Stimulated activated CD4-positive, alpha-beta T cell treated with anti-CD3 and anti-CD28 coated beads, Interleukin-12 subunit alpha, Interleukin-12 subunit beta, amount 100 ng/mL, for 24 hours (primary cell): ENCODE results near the gene VGLL3.
"Not testable (repeated sequence)": the region's sequence is repeated elsewhere in the genome, so short reads cannot be mapped to it uniquely, and the experiment has no call there.

Experiments used
- DNase-seq, 2 experiments: peaks; one replicate each; pipeline ENCODE4 v3.0.0-alpha.2; 2020; ENCODE audit warnings: low read depth in 2 of 2

Gene VGLL3, protein sequence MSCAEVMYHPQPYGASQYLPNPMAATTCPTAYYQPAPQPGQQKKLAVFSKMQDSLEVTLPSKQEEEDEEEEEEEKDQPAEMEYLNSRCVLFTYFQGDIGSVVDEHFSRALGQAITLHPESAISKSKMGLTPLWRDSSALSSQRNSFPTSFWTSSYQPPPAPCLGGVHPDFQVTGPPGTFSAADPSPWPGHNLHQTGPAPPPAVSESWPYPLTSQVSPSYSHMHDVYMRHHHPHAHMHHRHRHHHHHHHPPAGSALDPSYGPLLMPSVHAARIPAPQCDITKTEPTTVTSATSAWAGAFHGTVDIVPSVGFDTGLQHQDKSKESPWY

DNA sequence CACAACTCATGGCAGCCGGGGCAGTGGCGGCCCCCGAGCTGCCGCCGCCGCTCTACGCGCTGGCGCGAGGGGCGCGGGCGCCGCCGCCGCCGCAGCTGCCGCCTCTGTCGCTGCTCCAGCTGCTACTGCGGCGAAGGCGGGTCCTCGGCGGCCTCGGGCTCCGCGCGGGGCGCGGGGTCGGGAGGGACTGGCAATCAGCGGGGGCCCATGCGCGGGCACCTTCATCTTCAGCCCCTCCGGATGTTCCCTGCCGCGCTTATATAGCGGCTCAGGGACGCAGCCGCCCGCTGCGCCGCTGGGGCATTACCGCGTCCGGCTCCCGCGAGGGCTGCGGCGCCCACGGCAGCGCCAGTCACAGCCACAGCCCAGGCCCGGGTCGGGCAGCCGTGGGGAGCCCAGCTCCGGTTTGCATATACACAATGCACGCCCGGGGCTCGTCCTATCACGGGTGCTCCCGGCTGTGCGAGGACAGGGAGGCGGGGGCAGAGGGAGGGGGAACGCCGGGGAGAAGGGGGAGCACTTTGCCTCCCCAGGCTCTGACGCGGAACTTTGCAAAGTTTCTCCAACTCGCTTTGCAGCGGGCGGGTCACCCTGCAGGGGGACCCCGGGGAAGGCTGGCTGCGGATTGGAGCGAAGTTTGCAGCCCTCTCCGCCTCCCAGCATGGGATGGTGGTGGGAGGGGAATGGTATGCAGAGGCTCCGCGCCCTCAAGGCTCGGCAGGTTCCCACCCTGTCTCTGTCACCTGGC lies at the start of gene VGLL3:
Gene VGLL3, minus strand, starts transcription at position 416 of the 748 bp plus-strand sequence. Its CDS starts 406 bp downstream, at position 10.
- no peak for DNase-seq

DNA sequence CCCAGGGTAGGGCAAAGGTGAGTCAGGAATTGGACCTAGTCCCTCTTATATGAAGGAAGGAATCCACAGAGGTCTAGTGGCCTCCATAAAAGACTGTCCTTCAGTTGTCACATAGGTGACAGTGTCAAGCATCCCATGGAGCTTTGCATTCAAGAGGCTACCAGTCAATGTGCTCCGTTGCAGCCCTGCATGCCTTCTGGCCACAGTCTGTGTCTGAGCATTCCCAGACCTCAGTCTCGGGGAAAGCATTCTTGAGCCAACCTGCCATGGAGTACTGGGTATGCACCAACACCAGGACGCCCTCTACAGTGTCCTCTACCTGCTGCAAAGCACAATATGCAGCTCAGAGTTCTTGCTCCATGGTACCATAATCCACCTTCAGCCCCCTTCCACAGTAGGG lies 46.7 kb upstream of the VGLL3 start:
- no peak for DNase-seq

DNA sequence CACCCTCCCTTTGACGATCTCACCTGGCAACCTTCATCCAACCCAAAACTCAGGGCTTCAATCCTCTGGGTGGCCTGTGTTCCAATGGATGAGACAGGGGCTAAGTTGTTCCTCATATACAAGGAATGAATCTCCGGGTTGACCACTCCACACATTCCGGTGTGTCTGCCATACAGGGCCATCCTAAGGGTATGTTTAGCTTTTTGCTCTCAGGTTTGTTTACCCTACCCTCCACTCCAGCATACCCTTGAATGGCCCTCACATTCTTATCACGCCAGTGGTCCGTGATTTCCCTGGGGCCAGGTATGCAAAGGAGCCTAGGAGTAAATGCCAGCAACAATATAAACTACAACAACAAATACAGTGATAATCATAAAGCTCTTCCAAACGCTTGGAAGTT lies 45.7 kb upstream of the VGLL3 start:
- no peak for DNase-seq

DNA sequence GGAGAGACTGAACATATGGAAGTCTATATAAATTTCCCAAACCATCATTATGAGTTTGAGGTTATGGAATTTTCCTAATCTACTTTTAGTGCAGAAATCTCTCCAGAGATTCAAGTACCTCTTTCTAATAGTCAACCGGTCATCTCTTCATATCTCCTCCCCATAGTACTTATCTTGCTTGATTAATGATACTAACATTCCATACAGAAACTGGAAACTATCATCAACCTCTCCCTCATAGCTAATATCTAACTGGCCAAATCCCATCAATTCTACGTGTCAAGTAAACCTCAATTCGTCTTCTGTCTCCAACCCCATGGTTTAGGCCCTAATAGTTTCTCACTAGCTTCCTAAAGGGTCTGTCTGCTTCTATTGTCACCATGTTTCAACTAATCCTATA lies 44.4 kb upstream of the VGLL3 start:
- no peak for DNase-seq

DNA sequence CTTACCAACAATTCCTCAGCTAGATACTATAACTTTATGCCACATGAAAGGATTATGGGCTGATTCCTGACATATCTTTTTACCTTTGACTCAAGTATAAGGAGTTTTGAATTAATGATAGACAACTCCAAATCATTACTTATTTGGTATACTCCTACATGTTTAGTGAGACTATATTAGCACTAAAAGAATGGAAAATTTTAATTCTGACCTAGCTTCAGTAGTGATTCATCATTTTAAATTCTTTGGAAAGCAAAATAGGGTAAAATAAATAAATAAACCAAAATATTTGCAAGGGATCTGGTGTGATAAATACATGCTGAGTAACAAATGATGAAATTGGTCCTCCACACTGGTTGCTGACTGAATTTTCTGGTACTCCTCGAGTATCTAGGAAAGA lies 42.3 kb upstream of the VGLL3 start:
- DNase-seq: no peak

DNA sequence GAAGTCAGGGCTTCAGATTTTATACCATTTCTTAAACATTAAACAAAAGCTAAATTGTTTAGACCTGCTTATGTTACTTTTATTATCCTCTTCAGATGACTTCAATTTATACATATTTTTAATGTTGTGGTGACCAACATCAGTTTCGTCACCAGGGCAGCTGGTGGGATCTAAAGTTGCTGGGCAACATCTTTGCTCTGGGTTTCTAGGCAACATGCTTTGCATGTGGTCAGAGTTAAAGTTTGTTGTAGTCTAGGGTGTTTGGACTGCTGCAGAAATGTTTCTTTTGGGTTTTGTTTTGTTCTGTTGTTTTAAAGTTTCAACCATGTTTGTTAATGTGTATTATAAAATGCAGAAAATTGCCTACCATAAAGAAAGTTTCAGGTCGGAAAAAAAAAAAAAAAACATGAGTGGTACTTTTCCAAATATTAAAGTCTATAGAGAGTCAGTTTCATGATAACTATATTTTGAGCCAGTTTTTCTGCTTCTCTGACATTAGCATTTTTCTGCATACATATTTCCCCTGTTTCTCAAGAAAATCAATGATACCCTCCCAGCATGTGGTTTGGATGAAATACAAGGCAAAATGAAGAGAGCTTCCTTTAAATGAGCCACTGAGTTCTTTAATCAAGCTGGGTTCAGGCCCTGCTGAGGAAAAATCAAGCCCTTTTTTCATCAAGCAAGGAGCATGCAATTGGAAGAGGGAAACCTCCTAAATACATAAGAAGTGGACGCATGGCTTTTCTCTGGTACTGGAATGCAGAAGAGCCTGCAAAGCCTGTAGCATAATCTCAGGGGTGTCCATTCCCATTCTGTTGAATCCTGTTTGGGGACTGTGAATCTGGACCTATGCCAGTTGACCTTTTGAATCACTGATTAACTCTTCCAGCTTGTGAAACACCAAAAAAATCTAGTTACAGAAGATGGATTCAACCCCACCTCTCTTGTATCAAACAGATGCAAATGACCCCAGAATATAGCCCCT lies 35.0 kb upstream of the VGLL3 start:
- DNase-seq: no peak

DNA sequence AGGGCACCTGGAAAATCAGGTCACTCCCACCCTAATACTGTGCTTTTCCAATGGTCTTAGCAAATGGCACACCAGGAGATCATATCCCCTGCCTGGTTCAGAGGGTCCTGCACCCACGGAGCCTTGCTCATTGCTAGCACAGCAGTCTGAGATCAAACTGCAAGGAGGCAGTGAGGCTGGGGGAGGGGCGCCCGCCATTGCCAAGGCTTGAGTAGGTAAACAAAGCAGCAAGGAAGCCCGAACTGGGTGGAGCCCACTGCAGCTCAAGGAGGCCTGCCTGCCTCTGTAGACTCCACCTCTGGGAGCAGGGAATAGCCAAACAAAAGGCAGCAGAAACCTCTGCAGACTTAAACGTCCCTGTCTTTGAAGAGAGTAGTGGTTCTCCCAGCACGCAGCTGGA lies 26.4 kb upstream of the VGLL3 start:
- not testable (repeated sequence) for DNase-seq

DNA sequence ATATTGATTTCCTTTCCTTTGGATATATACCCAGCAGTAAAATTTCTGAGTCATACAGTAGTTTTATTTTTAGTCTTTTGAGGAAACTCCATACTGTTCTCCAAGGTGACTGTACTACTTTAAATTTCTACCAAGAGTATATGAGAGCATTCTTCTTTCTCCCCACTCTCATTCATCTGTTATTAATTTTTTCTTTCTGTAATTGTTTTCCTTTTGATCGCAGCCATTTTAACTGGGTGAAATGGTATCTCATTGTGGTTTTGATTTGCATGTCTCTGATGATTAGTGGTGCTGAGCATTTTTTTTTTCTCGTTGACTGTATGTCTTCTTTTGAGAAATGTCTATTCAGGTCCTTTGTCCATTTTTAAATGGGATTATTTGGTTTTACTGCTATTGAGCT lies 18.3 kb upstream of the VGLL3 start:
- DNase-seq: no peak

DNA sequence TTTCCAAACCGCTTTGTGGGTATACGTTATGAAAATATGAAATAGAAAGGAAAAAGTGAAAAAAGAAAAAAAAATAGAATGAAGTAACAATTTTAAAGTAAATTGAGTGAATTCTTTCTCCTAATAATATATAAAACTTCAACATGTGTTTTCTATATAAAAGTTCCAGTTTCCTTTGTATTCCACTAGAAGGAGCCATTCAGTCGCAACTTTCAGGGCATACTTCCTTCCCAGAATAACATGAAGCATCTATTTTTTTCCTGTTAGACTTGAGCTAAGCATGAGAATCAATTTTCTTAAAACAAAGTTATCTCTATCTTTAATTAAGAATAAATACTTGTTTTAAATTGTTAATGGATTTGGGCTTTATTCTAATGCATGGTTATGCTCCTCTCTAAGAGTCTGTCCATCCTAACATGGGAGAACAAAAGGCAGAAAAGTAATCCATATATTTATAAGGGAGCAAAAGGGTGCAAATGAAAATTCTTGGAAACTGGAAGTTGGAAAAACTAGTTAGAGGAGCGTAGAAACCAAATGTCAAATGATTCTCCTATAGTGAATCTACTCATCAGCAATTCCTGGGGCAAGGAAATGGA lies 16.0 kb upstream of the VGLL3 start:
- DNase-seq: no peak

DNA sequence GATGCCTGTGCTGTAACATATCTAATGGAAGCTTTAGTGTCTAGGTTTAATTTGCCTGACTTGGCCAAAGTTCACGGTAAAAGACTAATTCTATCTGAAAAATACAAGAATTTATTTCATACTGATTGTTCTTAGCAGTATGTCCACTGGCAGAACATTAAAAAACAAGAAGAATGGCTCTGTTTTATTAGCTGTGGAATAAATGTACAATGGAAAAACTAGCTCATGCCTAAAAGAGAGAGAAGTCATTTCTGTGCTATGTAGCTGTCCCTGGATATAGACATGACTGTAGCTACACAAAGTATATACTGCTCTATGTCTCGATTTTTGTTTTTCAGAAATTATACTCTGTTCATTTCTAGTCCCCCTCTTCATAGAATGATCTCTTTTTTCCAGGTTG lies 13.9 kb upstream of the VGLL3 start:
- DNase-seq: no peak

DNA sequence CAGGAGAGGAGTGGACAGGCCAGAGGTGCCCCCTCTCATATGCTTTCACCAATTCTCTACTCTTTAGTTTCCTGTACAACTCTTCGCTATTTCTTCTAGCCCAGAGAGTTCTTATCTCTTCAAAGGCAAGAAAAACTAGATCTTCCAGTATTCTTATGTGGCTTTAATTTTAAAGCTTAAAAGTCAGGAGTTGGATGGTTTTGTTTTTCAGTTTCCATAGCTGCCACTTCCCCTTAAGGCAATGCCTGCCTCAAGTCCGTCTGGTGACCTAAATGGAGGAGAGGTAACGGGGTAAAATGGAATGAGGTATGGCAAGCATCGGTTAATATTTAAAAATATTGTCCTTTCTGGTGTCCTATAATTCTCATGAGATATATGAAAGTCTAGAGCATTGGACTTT lies 11.4 kb upstream of the VGLL3 start:
- no peak for DNase-seq

DNA sequence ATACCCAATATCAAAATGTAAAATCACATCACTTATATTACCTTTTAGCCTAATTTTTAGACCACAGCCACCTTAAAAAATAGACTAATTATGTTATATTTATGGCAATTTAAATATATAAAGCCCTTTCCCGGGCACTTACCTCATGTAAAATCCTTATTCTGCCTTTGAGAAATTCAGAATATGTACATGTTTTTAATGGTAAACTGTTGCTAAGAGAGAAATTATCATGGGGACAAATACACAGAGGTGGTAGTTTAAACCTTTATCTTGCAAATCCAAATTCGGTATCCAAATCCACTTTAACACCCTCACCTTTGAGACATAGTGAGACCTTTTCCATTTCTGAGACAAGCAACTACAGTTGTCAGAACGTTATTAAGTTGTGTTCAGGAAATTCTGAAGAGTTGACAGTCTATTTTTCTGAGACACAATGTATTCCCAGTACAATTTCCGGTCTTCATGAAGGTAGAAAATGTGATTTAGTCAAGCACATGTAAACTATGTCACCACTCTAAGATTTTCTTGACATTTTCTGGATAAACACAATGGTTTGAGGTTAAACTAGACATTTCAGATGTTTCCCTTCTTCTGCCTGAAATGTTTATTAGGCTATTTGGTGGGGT lies 10.6 kb upstream of the VGLL3 start:
- DNase-seq: no peak

DNA sequence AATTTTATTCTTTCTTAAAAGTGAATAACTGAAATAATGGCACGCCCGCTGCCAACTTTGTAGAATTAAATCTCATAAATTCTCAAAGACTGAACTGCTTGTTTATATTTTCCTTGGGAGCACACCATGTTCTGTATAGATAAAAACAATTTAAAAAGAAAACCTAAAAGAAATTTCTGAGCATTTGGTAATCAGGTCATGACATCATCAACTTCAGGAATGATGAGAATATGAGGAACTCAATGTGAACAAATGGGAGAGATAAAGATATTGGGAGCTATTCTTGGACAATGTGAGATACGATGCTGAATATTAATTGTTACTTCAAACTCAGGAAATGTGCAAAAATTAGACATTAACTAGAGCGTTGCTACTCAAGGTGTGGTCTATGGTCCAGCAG lies 10.0 kb upstream of the VGLL3 start:
- no peak for DNase-seq

DNA sequence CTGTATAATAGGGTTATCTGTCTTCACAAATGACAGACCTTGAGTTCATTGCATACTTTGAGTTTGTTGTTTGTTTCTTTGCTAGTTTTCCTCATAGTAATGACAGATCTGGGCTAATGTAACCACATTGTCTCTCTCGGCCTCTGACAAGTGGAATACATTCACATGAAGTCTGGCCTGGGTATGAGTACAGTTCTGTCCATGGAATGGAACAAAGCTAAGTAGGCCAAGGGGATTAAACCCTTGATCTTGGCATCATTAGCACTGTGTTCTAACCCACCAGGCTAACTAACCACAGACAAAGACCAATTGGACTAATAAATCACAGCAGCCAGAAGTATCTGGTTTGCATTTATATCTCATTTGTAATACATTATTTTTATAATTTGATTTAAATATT lies 7.6 kb upstream of the VGLL3 start:
- DNase-seq: no peak

DNA sequence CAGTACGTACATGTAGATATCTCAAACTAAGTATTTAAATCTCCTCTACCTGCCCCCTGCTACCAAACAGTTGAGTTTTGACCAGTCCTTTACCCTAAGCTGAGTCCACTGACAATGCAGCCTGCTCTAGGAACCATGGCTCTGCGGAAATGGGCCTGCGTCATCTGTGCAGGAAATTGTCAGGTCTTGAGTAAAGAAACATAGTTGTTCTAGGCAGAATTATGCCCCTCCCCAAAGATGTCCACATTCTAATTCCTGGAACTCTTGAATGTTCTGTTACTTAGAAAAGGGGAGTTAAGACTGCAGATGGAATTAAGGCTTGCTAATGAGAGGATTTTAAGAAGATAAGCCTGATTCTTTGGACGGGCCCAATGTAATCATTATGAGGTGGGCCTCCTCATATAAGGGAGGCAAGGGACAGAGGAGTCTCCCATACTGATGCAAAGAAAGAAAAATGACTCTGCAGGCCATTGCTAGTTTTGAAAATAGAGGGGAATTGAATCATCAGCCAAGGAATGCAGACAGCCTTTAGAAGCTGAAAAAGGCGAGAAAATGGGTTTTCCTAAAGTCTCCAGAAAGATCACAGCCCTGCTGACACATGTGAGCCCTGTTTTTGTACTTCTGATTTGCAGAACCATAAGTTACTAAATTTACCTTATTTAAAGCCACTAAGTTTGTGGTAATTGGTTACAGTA lies 5.5 kb upstream of the VGLL3 start:
- DNase-seq: no peak

DNA sequence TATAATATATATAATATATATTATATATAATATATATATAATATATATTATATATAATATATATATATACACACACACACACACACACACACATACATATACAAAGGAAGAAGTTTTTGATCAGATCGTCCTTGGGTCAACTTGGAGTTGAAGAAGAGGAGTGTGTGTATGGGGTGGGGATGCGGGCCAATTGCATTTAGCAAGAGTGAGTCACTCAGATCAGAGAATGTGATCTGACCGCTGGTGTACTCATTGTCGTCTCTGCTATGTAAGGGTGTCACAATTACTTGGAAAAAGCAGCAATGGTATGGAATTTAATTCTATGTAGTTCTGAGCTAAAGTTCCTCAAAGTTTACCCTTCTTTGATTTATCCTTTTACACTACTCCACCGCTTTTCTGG lies 4.6 kb upstream of the VGLL3 start:
- DNase-seq: no peak

DNA sequence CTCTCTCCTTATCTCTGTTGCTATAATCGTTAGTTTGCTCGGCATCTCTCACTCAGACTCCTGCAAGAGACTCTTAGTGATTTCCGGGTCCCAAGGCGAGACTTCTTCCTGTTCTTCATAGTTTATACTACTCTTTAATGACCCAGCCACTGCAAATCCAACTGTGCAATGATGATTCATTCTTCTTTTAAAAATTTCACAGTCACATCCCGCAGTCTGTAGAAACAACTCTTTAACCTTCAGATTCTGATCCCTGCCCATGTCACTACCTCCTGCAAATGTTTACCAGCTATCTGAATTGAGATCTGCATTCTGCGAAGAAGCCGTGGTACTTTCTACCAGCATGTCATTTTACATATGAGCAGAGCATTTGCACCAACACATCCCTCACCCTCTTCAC lies 2.8 kb upstream of the VGLL3 start:
- DNase-seq: no peak

DNA sequence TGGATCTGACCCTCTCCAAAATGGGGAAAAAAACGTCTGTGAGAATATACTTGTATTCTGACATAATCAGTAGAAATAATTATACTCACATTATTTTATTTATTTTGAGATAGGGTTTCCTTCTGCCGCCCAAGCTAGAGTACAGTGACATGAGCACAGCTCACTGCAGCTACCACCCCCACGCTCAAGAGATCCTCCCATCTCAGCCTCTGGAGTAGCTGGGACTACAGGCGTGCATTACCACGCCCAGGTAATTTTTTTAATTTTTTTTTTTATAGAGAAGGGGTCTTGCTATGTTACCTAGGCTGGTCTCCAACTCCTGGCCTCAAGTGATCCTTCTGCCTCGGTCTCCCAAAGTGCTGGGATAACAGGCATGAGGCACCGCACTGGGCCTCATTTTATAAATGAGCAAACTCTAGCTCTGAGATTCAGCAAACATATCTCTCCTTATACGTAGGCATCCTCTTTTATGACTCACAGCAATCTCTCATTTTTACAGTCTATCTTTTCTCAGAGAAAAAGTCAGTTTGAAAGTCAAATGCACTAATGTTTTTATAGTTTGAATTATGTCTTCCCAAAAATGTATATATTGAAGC lies 989 bp upstream of the VGLL3 start:
- DNase-seq: no peak

DNA sequence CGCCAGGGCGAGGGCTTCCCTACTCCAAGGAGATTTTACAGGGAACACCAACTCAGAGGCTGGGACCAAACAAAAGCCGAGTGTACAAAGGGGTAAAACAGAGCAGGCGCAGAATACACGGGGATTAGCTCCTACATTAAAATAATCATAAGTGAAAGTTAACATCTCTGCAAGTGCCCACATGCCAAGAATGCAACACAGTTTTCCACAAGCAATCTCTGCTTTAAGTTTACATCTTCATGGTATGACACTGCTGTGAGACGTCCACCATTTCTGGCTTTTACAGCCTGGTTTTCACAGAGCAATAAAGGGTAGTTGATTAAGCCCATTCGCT lies 500 bp upstream of the VGLL3 start:
- no peak for DNase-seq

DNA sequence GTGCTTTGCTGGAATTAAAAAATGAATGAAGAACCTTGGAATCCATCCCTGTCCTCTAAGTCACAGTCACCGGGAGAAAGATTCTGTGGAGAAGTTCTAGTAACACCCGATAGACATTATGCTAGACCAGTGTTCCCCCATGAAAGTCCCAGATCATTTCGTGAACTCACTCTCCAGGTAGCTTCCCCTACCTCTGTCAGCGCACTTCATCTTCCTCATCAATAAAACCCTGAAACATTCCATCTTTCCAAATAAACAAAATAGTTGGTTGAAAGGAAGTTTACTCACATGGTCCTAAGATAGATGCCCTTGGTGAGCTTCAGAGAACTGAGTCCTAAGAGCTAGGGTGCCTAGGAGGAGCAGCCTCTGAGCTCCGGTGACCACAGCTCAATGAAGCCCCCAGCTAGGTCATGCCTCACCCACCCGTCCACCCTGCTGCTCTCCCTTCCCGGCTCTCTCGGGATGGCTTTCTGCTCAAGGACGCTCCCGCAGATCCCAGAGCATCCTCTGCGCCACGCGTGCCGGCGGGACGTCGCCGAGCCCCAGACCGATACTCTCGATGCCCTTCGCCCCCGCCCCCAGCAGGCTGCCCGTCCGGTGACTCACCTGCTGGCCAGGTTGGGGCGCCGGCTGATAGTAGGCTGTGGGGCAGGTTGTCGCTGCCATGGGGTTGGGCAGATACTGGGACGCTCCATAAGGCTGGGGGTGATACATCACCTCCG lies 776 bp downstream of the VGLL3 start:
- no peak for DNase-seq
